GM15510 (cell line): Measurements from ENCODE around the gene AHNAK2.

Experiments
- POLR2A ChIP-seq: IDR thresholded peaks from 3 replicates; pipeline ENCODE4 v1.6.1; 2011; ENCODE audit warnings: borderline replicate concordance; ENCODE audit not compliant: insufficient read length; ENCODE audit errors: extremely low read depth

The AHNAK2 gene

GRCh38 chr14:104977681-104978653 is at the start of gene AHNAK2:
Gene AHNAK2 (minus strand): TSS chr14:104978374. CDS start chr14:104978237, 137 bp downstream.
- no peak for TF ChIP-seq POLR2A

- TF ChIP-seq POLR2A = no peak
Observed at GRCh38 chr14:105026802-105027563, 48.8 kb upstream of the AHNAK2 start.

GRCh38 chr14:105026033-105026785 is 48.0 kb upstream of the AHNAK2 start:
- no peak for TF ChIP-seq POLR2A

GRCh38 chr14:105025429-105025828 is 47.3 kb upstream of the AHNAK2 start:
- no peak for TF ChIP-seq POLR2A

- no peak for TF ChIP-seq POLR2A
Observed at GRCh38 chr14:105023791-105024480, 45.8 kb upstream of the AHNAK2 start.

GRCh38 chr14:105023144-105023543 is 45.0 kb upstream of the AHNAK2 start:
- no peak for TF ChIP-seq POLR2A

GRCh38 chr14:105022276-105022670 is 44.1 kb upstream of the AHNAK2 start:
- no peak for TF ChIP-seq POLR2A

- no peak for TF ChIP-seq POLR2A
Observed at GRCh38 chr14:105021656-105022275, 43.6 kb upstream of the AHNAK2 start.

- TF ChIP-seq POLR2A = peak; percentile 77
Observed at GRCh38 chr14:105020815-105021655, 42.9 kb upstream of the AHNAK2 start, which contains the start of gene CDCA4. Gene CDCA4 (minus strand): TSS chr14:105021083. CDS start chr14:105011929, 9,154 bp downstream.

- TF ChIP-seq POLR2A = no peak
Observed at GRCh38 chr14:105019861-105020814, 42.0 kb upstream of the AHNAK2 start.

- no peak for TF ChIP-seq POLR2A
Observed at GRCh38 chr14:105018414-105018813, 40.2 kb upstream of the AHNAK2 start.

GRCh38 chr14:105015905-105016304 is 37.7 kb upstream of the AHNAK2 start:
- TF ChIP-seq POLR2A = no peak
